ENCODE measurements around the gene KLK3.
A peak's percentile ranks its signal among the peaks of the same experiment; 100 is the strongest.

Gene KLK3

GRCh38 chr19:50908336-50908735 lies 53.6 kb downstream of the KLK3 start:
- DNase-seq: no peak

GRCh38 chr19:50909240-50910070 lies 54.7 kb downstream of the KLK3 start:
- peak; percentile 7 for DNase-seq

All from NCI-H2029 treated with DMSO at 0.1 percent for 48 hours (cell line).